ENCODE results near the gene TXNIP.

TXNIP gene

GRCh38 chr1:146012703-146013558 lies 16.6 kb upstream of the TXNIP start:
- peak; percentile 76 for DNase-seq (ENCODE audit: low read depth)

- no peak for DNase-seq (ENCODE audit: low read depth)
Observed at GRCh38 chr1:146010126-146010738, 13.9 kb upstream of the TXNIP start.

GRCh38 chr1:146007489-146008133 lies 11.2 kb upstream of the TXNIP start:
- DNase-seq (ENCODE audit: low read depth), result no peak

- DNase-seq (ENCODE audit: low read depth), result no peak
Observed at GRCh38 chr1:146001709-146002108, 5.3 kb upstream of the TXNIP start.

GRCh38 chr1:145999321-146000024 lies 3.1 kb upstream of the TXNIP start:
- DNase-seq (ENCODE audit: low read depth), result no peak

- no peak for DNase-seq (ENCODE audit: low read depth)
Observed at GRCh38 chr1:145997718-145998023, 1.3 kb upstream of the TXNIP start.

- no peak for DNase-seq (ENCODE audit: low read depth)
Observed at GRCh38 chr1:145997016-145997717, 788 bp upstream of the TXNIP start.

GRCh38 chr1:145995964-145996432 lies 381 bp downstream of the TXNIP start:
- no peak for DNase-seq (ENCODE audit: low read depth)

GRCh38 chr1:145995148-145995881 lies 1.1 kb downstream of the TXNIP start:
- DNase-seq (ENCODE audit: low read depth), result no peak

GRCh38 chr1:145994391-145995120 lies 1.8 kb downstream of the TXNIP start:
- DNase-seq (ENCODE audit: low read depth), result no peak

- DNase-seq (ENCODE audit: low read depth), result no peak
Observed at GRCh38 chr1:145993618-145994390, 2.6 kb downstream of the TXNIP start.

- DNase-seq (ENCODE audit: low read depth), result no peak
Observed at GRCh38 chr1:145992958-145993617, 3.3 kb downstream of the TXNIP start.

GRCh38 chr1:145992502-145992936 lies 3.9 kb downstream of the TXNIP start:
- DNase-seq (ENCODE audit: low read depth), result no peak

GRCh38 chr1:145991735-145992412 lies 4.5 kb downstream of the TXNIP start:
- no peak for DNase-seq (ENCODE audit: low read depth)

- no peak for DNase-seq (ENCODE audit: low read depth)
Observed at GRCh38 chr1:145990249-145990855, 6.0 kb downstream of the TXNIP start.

GRCh38 chr1:145988773-145989172 lies 7.6 kb downstream of the TXNIP start:
- no peak for DNase-seq (ENCODE audit: low read depth)

GRCh38 chr1:145987926-145988325 lies 8.5 kb downstream of the TXNIP start:
- DNase-seq (ENCODE audit: low read depth), result no peak

- DNase-seq (ENCODE audit: low read depth), result no peak
Observed at GRCh38 chr1:145986551-145986950, 9.8 kb downstream of the TXNIP start.

Measured in non-pigmented ciliary epithelial cell (primary cell).